ENCODE measurements around the gene FAM180B. TPM values are rescaled to one million over a fixed set of nuclear protein-coding genes. Genes with fewer than 3 reads are reported as not detected.
A peak's percentile ranks its signal among the peaks of the same experiment; 100 is the strongest.

The FAM180B gene
- total RNA-seq (2012; rRNA removed): not detected in 2 replicates
- polyA plus RNA-seq (2012; rRNA removed): not detected in 2 replicates
- 0.02 TPM in 1 of 2 replicates, not detected in the other for polyA plus RNA-seq (2012; cell fraction: cytosol; rRNA removed)
- polyA plus RNA-seq (2012; cell fraction: nucleus; rRNA removed; ENCODE audit: low replicate concordance): 0.14 and 0.29 TPM in 2 replicates
- percentile 16 among the genes with signal in this experiment for Bru-seq, nascent RNA
- not detected for BruChase-seq, experiment 1, labeled RNA remaining after a 6-hour chase
- BruChase-seq, experiment 2, labeled RNA remaining after a 2-hour chase: percentile 14 among the genes with signal in this experiment
- long read RNA-seq: 0 reads

GRCh38 chr11:47586098-47586855, at the start of gene FAM180B:
FAM180B (plus strand) TSS chr11:47586678; CDS start chr11:47586769, 91 bp downstream.
- Histone ChIP-seq H3K4me3 (ENCODE audit: insufficient read depth, low read depth, low read length) (no peak within 1 kb of the TSS), H2BK20ac (ENCODE audit: low read depth, low read length) (no peak within 1 kb of the TSS), H2BK5ac (ENCODE audit: low read depth, low read length, poor library complexity, severe bottlenecking) (no peak within 1 kb of the TSS), H3K79me1 (ENCODE audit: low read depth in 1 of 2, low read length in 2 of 2) (peaks cover 0 to 9% of the 10 kb centered on the region in 2 experiments; a peak in 2 of 4 replicates), H3K9me1 (ENCODE audit: insufficient read depth, low read length) (no peaks in the 10 kb centered on the region), H3K4me2 (ENCODE audit: low read depth, low read length) (no peak within 1 kb of the TSS), H3K4me1 (ENCODE audit: control insufficient read depth, insufficient read depth, low read length) (no peaks in the 10 kb centered on the region), H4K8ac (ENCODE audit: low read depth in 2 of 2, low read length in 2 of 2) (no peak within 1 kb of the TSS), H2BK15ac (ENCODE audit: low read depth, low read length) (no peak within 1 kb of the TSS), H2AK5ac (ENCODE audit: low read depth, low read length) (no peak within 1 kb of the TSS), H3K9ac (ENCODE audit: low read depth, low read length) (no peak within 1 kb of the TSS), H3K27ac (ENCODE audit: insufficient read depth, low read length) (no peak within 1 kb of the TSS), H3K4ac (ENCODE audit: low read depth, low read length) (no peak within 1 kb of the TSS), H3K18ac (ENCODE audit: low read depth, low read length) (no peak within 1 kb of the TSS), H3K23ac (ENCODE audit: low read depth, low read length) (no peak within 1 kb of the TSS), H3K36me3 (ENCODE audit: control insufficient read depth, insufficient read depth, low read length) (peaks cover 30% of the 10 kb centered on the region), H4K91ac (ENCODE audit: insufficient read depth, low read depth, low read length) (no peak within 1 kb of the TSS), H3K27me3 (ENCODE audit: control insufficient read depth, insufficient read depth, low read length) (peaks cover 11% of the 10 kb centered on the region), H3K14ac (replicated peaks; ENCODE audit: low read depth, low read length) (no peak within 1 kb of the TSS), H4K20me1 (ENCODE audit: insufficient read depth, low read length) (no peaks in the 10 kb centered on the region), H3K56ac (ENCODE audit: extremely low read depth, insufficient read depth, low read length) (no peak within 1 kb of the TSS), H3K9me3 (ENCODE audit: control insufficient read depth, insufficient read depth, low read length) (peaks cover 3% of the 10 kb centered on the region), H2AK9ac (replicated peaks; ENCODE audit: low read depth, low read length, poor library complexity) (no peak within 1 kb of the TSS), H4K5ac (ENCODE audit: low read depth, low read length) (no peak within 1 kb of the TSS), H2AFZ (replicated peaks; ENCODE audit: low read length, poor library complexity) (no peak within 1 kb of the TSS), H2BK120ac (ENCODE audit: low read depth, low read length) (no peak within 1 kb of the TSS)
- in situ Hi-C loops (cut with MboI; ENCODE audit: low sequenced_read_pairs): no loop called here
- intact Hi-C loops (cut with micrococcal nuclease): no loop called here
- no peak for TF ChIP-seq POLR2A (IDR thresholded peaks at IDR 0.05; ENCODE audit: low read depth, low read length)
- TF ChIP-seq CEBPB (IDR thresholded peaks at IDR 0.05; ENCODE audit: low read depth, low read length): no peak
- TF ChIP-seq NFE2L2 (IDR thresholded peaks at IDR 0.05; ENCODE audit: low read depth, low read length): no peak
- POLR2A ChIA-PET (ENCODE audit: unreplicated experiment): no interaction called here
- CTCF ChIA-PET: interaction anchor here (0.6 to 1.2 kb wide), 2 partner anchors 8 to 14 kb away, joined by 3 to 7 read pairs; partner anchors contain the start of gene C1QTNF4
- no TSS peak for BruUV-seq (replicated peaks)
- ATAC-seq (ENCODE audit: low read depth) (no peak), DNase-seq (no peak)
- 68% methylated on average over 5 of the region's 12 CpGs; no CpG with 5 or more reads in 1 of the 2 experiments for WGBS, 2 experiments (ENCODE audit: extremely low coverage in 2 of 2, insufficient read length in 1 of 2)
- dilution Hi-C loops (cut with HindIII; ENCODE audit: low sequenced_read_pairs, unreplicated experiment): no loop called here
